Epithelial cell of proximal tubule (primary cell): ENCODE measurements around the gene HK2. TPM values are rescaled to one million over a fixed set of nuclear protein-coding genes. Genes with fewer than 3 reads are reported as not detected.

Experiments used
- DNase-seq: peaks from one replicate; pipeline ENCODE4 v3.0.0-alpha.2; 2011; ENCODE audit warnings: low read depth
- H3K4me3 ChIP-seq: 2 replicates; pipeline ENCODE4 v1.5.1; 2011; ENCODE audit warnings: low read depth, mild to moderate bottlenecking, low read length
- total RNA-seq: library from RNA; depleted of rRNA; stranded (reverse); fragments of >200 nt; gene quantifications from 2 replicates; pipeline ENCODE4 v1.2.3, GENCODE V29; 2015
- TF ChIP-seq, protein P1 (sequence below): conservative IDR thresholded peaks from 2 replicates; pipeline ENCODE4 v1.5.1; 2012; ENCODE audit warnings: low read depth, mild to moderate bottlenecking, low read length

Gene HK2
- total RNA-seq, 1 donor from 2014 or later: 17.6 TPM

DNA sequence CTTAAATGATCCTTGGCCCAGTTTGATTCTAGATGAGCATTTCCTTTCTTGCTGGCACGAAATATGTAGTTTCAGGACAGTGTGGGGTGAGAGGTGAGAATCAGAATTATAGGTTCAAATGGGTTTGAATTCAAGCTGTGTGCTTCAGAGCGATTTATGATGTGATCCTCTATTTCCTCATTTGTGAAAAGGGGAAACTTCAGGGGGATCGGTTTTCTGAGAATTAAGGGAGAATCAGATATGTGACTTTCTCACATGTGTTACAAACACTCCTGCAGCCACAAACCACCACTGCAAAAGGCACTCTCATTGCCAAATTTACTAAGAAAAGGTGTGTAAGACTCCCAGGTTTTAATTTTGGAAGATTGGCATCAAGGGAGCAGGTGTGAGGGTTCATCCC lies 24.4 kb downstream of the HK2 start:
- TF ChIP-seq, protein P1, sequence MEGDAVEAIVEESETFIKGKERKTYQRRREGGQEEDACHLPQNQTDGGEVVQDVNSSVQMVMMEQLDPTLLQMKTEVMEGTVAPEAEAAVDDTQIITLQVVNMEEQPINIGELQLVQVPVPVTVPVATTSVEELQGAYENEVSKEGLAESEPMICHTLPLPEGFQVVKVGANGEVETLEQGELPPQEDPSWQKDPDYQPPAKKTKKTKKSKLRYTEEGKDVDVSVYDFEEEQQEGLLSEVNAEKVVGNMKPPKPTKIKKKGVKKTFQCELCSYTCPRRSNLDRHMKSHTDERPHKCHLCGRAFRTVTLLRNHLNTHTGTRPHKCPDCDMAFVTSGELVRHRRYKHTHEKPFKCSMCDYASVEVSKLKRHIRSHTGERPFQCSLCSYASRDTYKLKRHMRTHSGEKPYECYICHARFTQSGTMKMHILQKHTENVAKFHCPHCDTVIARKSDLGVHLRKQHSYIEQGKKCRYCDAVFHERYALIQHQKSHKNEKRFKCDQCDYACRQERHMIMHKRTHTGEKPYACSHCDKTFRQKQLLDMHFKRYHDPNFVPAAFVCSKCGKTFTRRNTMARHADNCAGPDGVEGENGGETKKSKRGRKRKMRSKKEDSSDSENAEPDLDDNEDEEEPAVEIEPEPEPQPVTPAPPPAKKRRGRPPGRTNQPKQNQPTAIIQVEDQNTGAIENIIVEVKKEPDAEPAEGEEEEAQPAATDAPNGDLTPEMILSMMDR: no peak
- no peak for DNase-seq
- no peak overlapping the region for H3K4me3 ChIP-seq

DNA sequence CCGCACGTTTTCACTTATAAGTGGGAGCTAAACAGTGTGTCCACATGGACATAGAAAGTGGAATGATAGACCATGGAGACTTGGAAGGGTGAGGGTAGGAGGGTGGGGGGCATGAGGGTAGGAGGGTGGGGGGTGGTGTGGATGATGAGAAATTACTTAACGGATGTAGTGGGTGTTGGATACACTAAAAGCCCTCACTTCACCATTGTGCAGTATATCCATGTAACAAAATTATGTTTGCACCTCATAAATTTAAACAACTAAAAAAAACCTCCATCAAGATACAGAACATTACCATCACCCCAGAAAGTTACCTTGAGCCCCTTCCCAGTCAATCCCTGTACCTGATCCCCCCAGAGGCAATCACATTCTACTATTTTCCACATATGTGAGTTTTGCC lies 26.2 kb downstream of the HK2 start:
- no peak for DNase-seq
- TF ChIP-seq, protein P1: no peak
- no peak overlapping the region for H3K4me3 ChIP-seq

DNA sequence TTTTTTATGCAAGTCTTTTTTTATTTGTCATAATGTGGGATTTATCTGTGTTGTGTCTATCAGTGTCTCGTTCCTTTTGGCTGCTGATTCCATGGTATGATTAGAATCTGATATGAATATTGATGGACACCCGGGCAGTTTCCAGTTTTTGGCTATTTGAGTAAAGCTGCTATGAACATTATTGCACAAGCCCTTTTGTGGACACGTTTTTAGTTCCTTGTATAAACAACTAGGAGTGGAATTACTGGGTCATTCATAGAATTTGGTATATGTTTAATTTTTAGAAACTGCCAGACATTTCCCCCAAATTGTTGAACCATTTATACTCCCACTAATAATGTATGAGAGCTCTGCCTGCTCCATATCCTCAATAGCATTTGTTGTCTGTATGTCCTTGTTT lies 26.6 kb downstream of the HK2 start:
- no peak for DNase-seq
- TF ChIP-seq, protein P1: no peak
- H3K4me3 ChIP-seq: no peak overlapping the region

DNA sequence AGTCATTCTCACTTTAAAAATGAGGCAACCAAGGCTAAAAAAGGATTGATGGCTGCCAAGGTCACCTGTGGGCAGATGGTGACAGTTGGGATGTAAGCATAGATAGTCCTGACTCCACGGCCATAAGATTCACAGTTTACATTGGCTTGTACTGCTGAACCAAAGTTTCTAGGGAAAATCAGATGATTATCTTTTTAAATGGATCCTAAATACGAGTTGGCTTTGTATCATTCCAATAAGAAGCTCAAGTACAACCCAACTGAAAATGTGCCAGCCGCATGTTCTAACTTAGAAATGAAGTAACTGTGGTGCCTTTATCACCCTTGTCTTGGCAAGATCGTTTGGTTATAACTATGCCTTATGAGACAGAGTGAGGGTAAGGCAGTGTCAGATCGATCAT lies 27.6 kb downstream of the HK2 start:
- H3K4me3 ChIP-seq: no peak overlapping the region
- no peak for DNase-seq
- TF ChIP-seq, protein P1: no peak

DNA sequence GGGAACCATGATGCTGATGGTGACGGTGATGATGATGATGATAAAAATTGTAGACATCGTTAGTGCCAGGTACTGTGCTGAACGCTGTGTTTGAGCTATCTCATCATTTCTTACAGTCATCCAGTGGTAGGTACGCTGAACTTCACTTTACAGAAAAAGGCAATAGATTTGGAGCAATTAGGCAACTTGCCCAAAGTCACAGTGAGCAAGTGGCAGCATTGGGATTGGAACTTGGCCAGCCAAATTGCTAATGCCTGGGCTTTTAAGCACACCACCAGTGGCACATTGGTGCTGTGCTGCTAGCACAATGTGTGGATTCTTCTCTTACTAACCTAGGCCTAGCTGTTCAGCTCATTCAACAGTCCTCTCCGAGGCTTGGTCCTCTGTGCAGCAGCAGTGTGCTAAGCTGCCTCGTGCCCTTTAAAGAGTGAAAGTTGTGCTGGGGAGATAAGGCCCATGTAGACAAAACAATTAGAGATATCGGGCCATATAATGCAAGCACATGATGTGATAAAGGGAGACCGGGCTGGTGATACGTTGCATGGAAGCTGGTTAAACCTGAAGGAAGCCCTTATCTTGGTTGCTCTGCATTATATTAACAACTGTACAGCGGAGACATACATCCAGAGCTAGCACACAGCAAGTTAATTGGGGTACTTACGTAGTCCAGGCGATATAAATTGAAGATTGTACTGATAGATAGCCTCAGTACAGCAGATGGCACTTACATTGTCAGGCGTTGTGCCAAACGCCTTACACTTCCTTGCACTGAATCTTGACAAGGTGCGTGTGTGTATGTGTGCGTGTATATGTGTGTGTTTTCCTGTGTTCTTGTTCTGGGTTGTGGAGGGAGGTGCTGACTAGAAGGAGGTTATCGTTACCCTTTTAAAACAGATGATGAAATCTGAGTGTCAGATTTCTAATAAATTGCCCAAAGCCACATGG lies 28.4 kb downstream of the HK2 start:
- no peak overlapping the region for H3K4me3 ChIP-seq
- TF ChIP-seq, protein P1: no peak
- no peak for DNase-seq

DNA sequence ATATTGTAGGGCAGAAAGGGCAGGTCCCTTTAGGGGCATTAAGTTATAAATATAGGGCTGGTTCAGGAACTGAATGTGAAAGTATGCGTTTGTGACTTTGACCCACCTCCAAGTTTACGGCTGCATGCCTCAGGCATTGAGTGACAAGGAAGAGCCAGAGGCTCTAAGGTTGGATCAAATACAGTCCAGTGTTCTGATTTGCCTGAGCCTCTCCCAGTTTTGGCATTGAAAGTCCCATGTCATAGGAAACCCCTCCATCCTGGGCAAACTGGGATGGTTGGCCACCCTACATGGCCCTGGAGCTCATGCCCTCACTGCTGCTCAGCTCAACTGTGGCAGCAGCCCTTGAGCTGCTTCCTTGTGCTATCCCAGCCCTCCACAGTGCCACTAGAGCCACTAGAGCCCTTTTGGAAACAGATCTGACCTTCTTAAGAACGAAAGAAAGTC lies 29.9 kb downstream of the HK2 start:
- H3K4me3 ChIP-seq: no peak overlapping the region
- no peak for DNase-seq
- TF ChIP-seq, protein P1: no peak
